ENCODE results near the gene IFNA5. TPM values are rescaled to one million over a fixed set of nuclear protein-coding genes. Genes with fewer than 3 reads are reported as not detected.

The IFNA5 gene
- total RNA-seq, 1 experiment from 2014 or later, result not detected

- peaks cover 52% of the 10 kb centered on the region for H3K79me2 ChIP-seq (ENCODE audit: insufficient read depth, low read length)
- TSS peak; percentile 46 for BruUV-seq (replicated peaks)
These were observed 29.9 kb upstream of the IFNA5 start, which contains the start of gene KLHL9 for GRCh38 chr9:21334701-21335632. Gene KLHL9, minus strand, starts transcription at chr9:21335404. Its CDS starts 545 bp downstream, at chr9:21334859.

GRCh38 chr9:21333226-21333625 is 28.1 kb upstream of the IFNA5 start:
- intact Hi-C loops (cut with micrococcal nuclease), result no loop called here

More at GRCh38 chr9:21334701-21335632, 29.9 kb upstream of the IFNA5 start, which contains the start of gene KLHL9:
- Histone ChIP-seq H3K4me1 (ENCODE audit: control insufficient read depth in 1 of 2, insufficient read depth in 2 of 2, low read length in 2 of 2) (peaks cover 3 to 23% of the 10 kb centered on the region in 2 experiments; a peak in 3 of 4 replicates), H3K4me2 (ENCODE audit: low read length) (peak within 1 kb of the TSS; percentile 80), H3K9me2 (ENCODE audit: insufficient read depth) (no peaks in the 10 kb centered on the region), H2AFZ (ENCODE audit: low read depth, low read length, poor library complexity, severe bottlenecking) (peak within 1 kb of the TSS; percentile 94), H4K20me1 (ENCODE audit: insufficient read depth) (no peaks in the 10 kb centered on the region), H3K9ac (ENCODE audit: low read length) (peak within 1 kb of the TSS; percentile 88), H3K27ac (ENCODE audit: low read depth, low read length) (peak within 1 kb of the TSS; percentile 82), H3K27me3 (ENCODE audit: insufficient read depth, low read length) (no peaks in the 10 kb centered on the region), H3K36me3 (ENCODE audit: control insufficient read depth in 1 of 2, insufficient read depth in 2 of 2, low read length in 2 of 2) (peaks cover 2 to 15% of the 10 kb centered on the region in 2 experiments; a peak in 3 of 4 replicates), H3K4me3 (replicated peaks in 1 of 2; ENCODE audit: low read depth in 1 of 2, low read length in 2 of 2) (peak within 1 kb of the TSS; percentile 85 to 98), H3K9me3 (ENCODE audit: control insufficient read depth in 1 of 2, insufficient read depth in 1 of 2, low read depth in 1 of 2, low read length in 2 of 2) (no peaks in the 10 kb centered on the region)
- ATAC-seq (peak; percentile 96), DNase-seq (ENCODE audit: low read depth, low spot score) (peak; percentile 83)
- CTCF ChIA-PET, result interaction anchor here (0.8 to 2.2 kb wide), 8 partner anchors 9 to 131 kb away, joined by 3 to 14 read pairs (median 9); no protein-coding TSS in a partner anchor
- POLR2A ChIA-PET, result interaction anchor here (0.5 to 1.8 kb wide), 4 partner anchors 8 to 449 kb away, joined by 3 to 5 read pairs (median 3); no protein-coding TSS in a partner anchor
- RAD21 ChIA-PET (ENCODE audit: low non-redundant PET in 1 of 2, low total read pairs in 2 of 2, uncharacterized antibody in 2 of 2, unreplicated experiment in 2 of 2), result interaction anchor here in 1 of 2 experiments (0.6 kb wide), 1 partner anchor 136 kb away, joined by 3 read pairs; no protein-coding TSS in a partner anchor
- intact Hi-C loops (cut with micrococcal nuclease), result loop anchor here (5.0 kb wide), 1 partner anchor 247 kb away; no protein-coding TSS in a partner anchor
- TF ChIP-seq POLR2AphosphoS5 (IDR thresholded peaks at IDR 0.05; ENCODE audit: low read depth, low read length) (peak; percentile 87), POLR2A (IDR thresholded peaks at IDR 0.05; ENCODE audit: borderline replicate concordance, extremely low read depth, insufficient read depth, insufficient read length) (peak; percentile 46), SIN3A (IDR thresholded peaks at IDR 0.05; ENCODE audit: low read depth) (peak; percentile 37), CBX3 (IDR thresholded peaks at IDR 0.05; ENCODE audit: low read depth) (no peak), EGR1 (IDR thresholded peaks at IDR 0.05; ENCODE audit: low read depth) (no peak), EZH2 (IDR thresholded peaks at IDR 0.05) (no peak), ZFX (IDR thresholded peaks at IDR 0.05) (peak; percentile 100), MAX (IDR thresholded peaks at IDR 0.05) (peak; percentile 57; the same call in 1 of the 2 replicates), ELF1 (IDR thresholded peaks at IDR 0.05; ENCODE audit: borderline replicate concordance, low read depth) (peak; percentile 76), EZH2phosphoT487 (IDR thresholded peaks at IDR 0.05; ENCODE audit: borderline replicate concordance) (no peak)

More at GRCh38 chr9:21333226-21333625, 28.1 kb upstream of the IFNA5 start:
- ATAC-seq (no peak), DNase-seq (ENCODE audit: low read depth, low spot score) (no peak)
- ChIA-PET CTCF (interaction anchor here (1.2 to 1.6 kb wide), 2 partner anchors 15 to 63 kb away, joined by 5 to 10 read pairs; no protein-coding TSS in a partner anchor), RAD21 (ENCODE audit: low non-redundant PET in 1 of 2, low total read pairs in 2 of 2, uncharacterized antibody in 2 of 2, unreplicated experiment in 2 of 2) (no interaction called here), POLR2A (no interaction called here)
- H3K9me2 ChIP-seq (ENCODE audit: insufficient read depth), result no peaks in the 10 kb centered on the region
- BruUV-seq (replicated peaks), result no TSS peak
- no peak for TF ChIP-seq EZH2phosphoT487 (IDR thresholded peaks at IDR 0.05; ENCODE audit: borderline replicate concordance)
- TF ChIP-seq REST (IDR thresholded peaks at IDR 0.05; ENCODE audit: low read depth), result no peak
- no peak for TF ChIP-seq ELF1 (IDR thresholded peaks at IDR 0.05; ENCODE audit: borderline replicate concordance, low read depth)
- no peak for TF ChIP-seq CEBPB (IDR thresholded peaks at IDR 0.05; ENCODE audit: low read depth)
- TF ChIP-seq ZNF274 (IDR thresholded peaks at IDR 0.05; ENCODE audit: low read depth, low read length), result no peak
- no peak for TF ChIP-seq JUND (IDR thresholded peaks at IDR 0.05)
- no peak for TF ChIP-seq ZFX (IDR thresholded peaks at IDR 0.05)
- TF ChIP-seq SP1 (IDR thresholded peaks at IDR 0.05; ENCODE audit: low read depth), result no peak
- H4K20me1 ChIP-seq (ENCODE audit: insufficient read depth), result no peaks in the 10 kb centered on the region; the same call in 1 of the 2 replicates
- no peak overlapping the region for H3K4me3 ChIP-seq (replicated peaks in 1 of 2; ENCODE audit: low read depth in 1 of 2, low read length in 2 of 2)
- no peak overlapping the region for H3K9ac ChIP-seq (ENCODE audit: low read length)
- no peak overlapping the region for H3K4me2 ChIP-seq (ENCODE audit: low read length)
- H2AFZ ChIP-seq (ENCODE audit: low read depth, low read length, poor library complexity, severe bottlenecking), result no peak overlapping the region
- H3K27ac ChIP-seq (ENCODE audit: low read depth, low read length), result no peak overlapping the region
- no peaks in the 10 kb centered on the region for H3K9me3 ChIP-seq (ENCODE audit: control insufficient read depth in 1 of 2, insufficient read depth in 1 of 2, low read depth in 1 of 2, low read length in 2 of 2)
- H3K4me1 ChIP-seq (ENCODE audit: control insufficient read depth in 1 of 2, insufficient read depth in 2 of 2, low read length in 2 of 2), result peaks cover 3 to 23% of the 10 kb centered on the region in 2 experiments; a peak in 3 of 4 replicates
- peaks cover 69% of the 10 kb centered on the region for H3K79me2 ChIP-seq (ENCODE audit: insufficient read depth, low read length)
- H3K36me3 ChIP-seq (ENCODE audit: control insufficient read depth in 1 of 2, insufficient read depth in 2 of 2, low read length in 2 of 2), result peaks cover 2 to 15% of the 10 kb centered on the region in 2 experiments; a peak in 3 of 4 replicates
- H3K27me3 ChIP-seq (ENCODE audit: insufficient read depth, low read length), result no peaks in the 10 kb centered on the region

Data from HCT116 (cell line).